GM12801 (cell line): ENCODE measurements around the gene VIT.

Experiments
- CTCF ChIP-seq: IDR thresholded peaks from one replicate; pipeline ENCODE4 v1.5.1; 2011; ENCODE audit warnings: control low read depth; ENCODE audit not compliant: insufficient read length; ENCODE audit errors: extremely low read depth

VIT gene

GRCh38 chr2:36775261-36775660, 78.8 kb downstream of the VIT start:
- no peak for TF ChIP-seq CTCF

GRCh38 chr2:36775806-36776205, 79.3 kb downstream of the VIT start:
- no peak for TF ChIP-seq CTCF

- TF ChIP-seq CTCF: no peak
These were observed 80.8 kb downstream of the VIT start for GRCh38 chr2:36777272-36777671.

- no peak for TF ChIP-seq CTCF
These were observed 81.3 kb downstream of the VIT start for GRCh38 chr2:36777788-36778187.

GRCh38 chr2:36779462-36779861, 83.0 kb downstream of the VIT start:
- no peak for TF ChIP-seq CTCF

GRCh38 chr2:36780231-36780839, 83.8 kb downstream of the VIT start:
- peak; percentile 14 for TF ChIP-seq CTCF

GRCh38 chr2:36781907-36782720, 85.6 kb downstream of the VIT start:
- no peak for TF ChIP-seq CTCF
